Measurements from ENCODE around the gene ABCB1. TPM values are rescaled to one million over a fixed set of nuclear protein-coding genes. Genes with fewer than 3 reads are reported as not detected.

Gene ABCB1
- total and polyA plus RNA-seq, 2 of the 13 experiments (the other 11 are each of a cell fraction or from before 2014, with no cell fraction given), result 42.8 to 52.6 TPM

DNA sequence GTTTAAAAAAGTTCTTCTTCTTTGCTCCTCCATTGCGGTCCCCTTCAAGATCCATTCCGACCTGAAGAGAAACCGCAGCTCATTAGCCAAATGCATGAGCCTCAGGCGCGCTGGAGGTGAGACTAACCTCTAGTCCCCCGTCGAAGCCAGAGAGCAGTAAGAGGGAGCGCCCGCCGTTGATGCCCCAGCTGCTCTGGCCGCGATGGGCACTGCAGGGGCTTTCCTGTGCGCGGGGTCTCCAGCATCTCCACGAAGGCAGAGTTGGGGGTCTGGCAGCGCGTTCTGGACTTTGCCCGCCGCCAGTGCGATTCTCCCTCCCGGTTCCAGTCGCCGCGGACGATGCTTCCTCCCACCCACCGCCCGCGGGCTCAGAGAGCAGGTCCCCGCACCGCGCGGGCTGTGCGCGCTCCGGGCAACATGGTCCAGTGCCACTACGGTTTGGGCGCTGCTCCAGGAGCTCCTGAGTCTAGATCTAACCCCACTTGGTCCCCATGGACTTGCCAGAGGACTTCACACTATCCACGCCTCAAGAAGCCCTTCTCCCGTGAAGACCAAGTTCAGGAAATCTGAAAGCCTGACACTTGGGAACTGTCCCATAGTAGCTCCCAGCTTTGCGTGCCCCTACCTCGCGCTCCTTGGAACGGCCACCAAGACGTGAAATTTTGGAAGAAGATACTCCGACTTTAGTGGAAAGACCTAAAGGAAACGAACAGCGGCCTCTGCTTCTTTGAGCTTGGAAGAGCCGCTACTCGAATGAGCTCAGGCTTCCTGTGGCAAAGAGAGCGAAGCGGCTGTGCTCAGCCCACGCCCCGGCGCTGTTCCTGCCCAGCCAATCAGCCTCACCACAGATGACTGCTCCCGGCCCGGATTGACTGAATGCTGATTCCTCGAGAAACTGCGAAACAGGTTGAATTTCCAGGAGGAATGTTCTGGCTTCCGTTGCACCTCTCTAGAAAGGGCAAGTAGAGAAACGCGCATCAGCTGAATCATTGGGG lies at the start of gene ABCB1 (continued):
- TF ChIP-seq ZNF800 (CRISPR knock-in tag; IDR thresholded peaks at IDR 0.05) (peak; percentile 91), ZNF780A (CRISPR knock-in tag; IDR thresholded peaks at IDR 0.05) (no peak; the same call in 1 of the 2 replicates), ZKSCAN1 (IDR thresholded peaks at IDR 0.05; ENCODE audit: low read length) (no peak), PAX8 (CRISPR knock-in tag; IDR thresholded peaks at IDR 0.05; ENCODE audit: borderline replicate concordance) (no peak), SNAPC2 (CRISPR knock-in tag; IDR thresholded peaks at IDR 0.05) (no peak), SMARCC2 (IDR thresholded peaks at IDR 0.05) (no peak), ZNF556 (CRISPR knock-in tag; IDR thresholded peaks at IDR 0.05; ENCODE audit: borderline replicate concordance) (0 out of 2 replicates have a peak, but pooled peaks have one; percentile 19), ZNF251 (CRISPR knock-in tag; IDR thresholded peaks at IDR 0.05) (peak; percentile 49; the same call in 1 of the 2 replicates), TMF1 (CRISPR knock-in tag; IDR thresholded peaks at IDR 0.05; ENCODE audit: low read depth) (no peak), ZMYM3 (CRISPR knock-in tag; IDR thresholded peaks at IDR 0.05) (peak; percentile 14; the same call in 1 of the 2 replicates), ZNF776 (CRISPR knock-in tag; IDR thresholded peaks at IDR 0.05) (0 out of 2 replicates have a peak, but pooled peaks have one; percentile 12), TFDP2 (CRISPR knock-in tag; IDR thresholded peaks at IDR 0.05) (0 out of 2 replicates have a peak, but pooled peaks have one; percentile 22), NFAT5 (CRISPR knock-in tag; IDR thresholded peaks at IDR 0.05) (no peak), GZF1 (CRISPR knock-in tag; IDR thresholded peaks at IDR 0.05) (peak; percentile 54; the same call in 1 of the 2 replicates), MAZ (IDR thresholded peaks at IDR 0.05; ENCODE audit: borderline replicate concordance, low read depth, low read length) (no peak), MAZ (CRISPR knock-in tag; IDR thresholded peaks at IDR 0.05; ENCODE audit: low read depth) (0 out of 2 replicates have a peak, but pooled peaks have one; percentile 35), KAT2B (IDR thresholded peaks at IDR 0.05; ENCODE audit: borderline replicate concordance, low read depth, low read length) (no peak), IKZF1 (IDR thresholded peaks at IDR 0.05) (no peak)
- TF ChIP-seq, protein P1, sequence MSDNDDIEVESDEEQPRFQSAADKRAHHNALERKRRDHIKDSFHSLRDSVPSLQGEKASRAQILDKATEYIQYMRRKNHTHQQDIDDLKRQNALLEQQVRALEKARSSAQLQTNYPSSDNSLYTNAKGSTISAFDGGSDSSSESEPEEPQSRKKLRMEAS (IDR thresholded peaks at IDR 0.05), result peak; percentile 60; the same call in 1 of the 2 replicates
